Measurements from ENCODE around the gene DHRSX.

DNA sequence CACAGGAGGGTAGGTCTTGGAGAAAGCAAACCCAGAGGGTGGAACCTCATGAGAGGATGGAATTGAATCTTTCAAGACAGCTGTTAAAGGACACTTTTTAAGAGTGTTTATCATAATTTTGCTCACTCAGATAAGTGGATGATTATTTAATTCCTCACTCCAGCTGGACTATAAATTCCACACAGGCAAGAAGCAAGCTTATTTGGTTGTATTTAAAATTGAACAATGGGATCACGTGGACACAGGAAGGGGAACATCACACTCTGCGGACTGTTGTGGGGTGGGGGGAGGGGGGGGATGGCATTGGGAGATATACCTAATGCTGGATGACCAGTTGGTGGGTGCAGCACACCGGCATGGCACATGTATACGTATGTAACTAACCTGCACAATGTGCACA, 116.3 kb downstream of the DHRSX start:
- no peak for TF ChIP-seq ZNF70 (CRISPR knock-in tag; IDR thresholded peaks at IDR 0.05)
- TF ChIP-seq BACH2 (CRISPR knock-in tag; IDR thresholded peaks at IDR 0.05; ENCODE audit: borderline replicate concordance) = no peak

Data from SK-N-SH treated with all-trans-retinoic acid at 6 μM for 48 hours (cell line).